GM18498 (cell line): ENCODE data around the gene ARHGAP23.
"Not testable (repeated sequence)": the region's sequence is repeated elsewhere in the genome, so short reads cannot be mapped to it uniquely, and the experiment has no call there.

ENCODE experiments used
- ATAC-seq: cut with Tn5 transposase; IDR thresholded peaks from one replicate; pipeline ENCODE4 v1.9.1; 2021; ENCODE audit warnings: mild to moderate bottlenecking, moderate library complexity; ENCODE audit not compliant: unreplicated experiment

Gene ARHGAP23

GRCh38 chr17:38484242-38485145 lies 56.2 kb downstream of the ARHGAP23 start:
- ATAC-seq, result not testable (repeated sequence)

GRCh38 chr17:38485146-38485468 lies 56.8 kb downstream of the ARHGAP23 start:
- ATAC-seq, result no peak

- peak; percentile 81 for ATAC-seq
Observed at GRCh38 chr17:38485681-38486298, 57.5 kb downstream of the ARHGAP23 start.

GRCh38 chr17:38489774-38490173 lies 61.5 kb downstream of the ARHGAP23 start:
- ATAC-seq, result not testable (repeated sequence)

GRCh38 chr17:38491346-38492066 lies 63.2 kb downstream of the ARHGAP23 start:
- ATAC-seq, result not testable (repeated sequence)

- not testable (repeated sequence) for ATAC-seq
Observed at GRCh38 chr17:38492067-38493040, 64.1 kb downstream of the ARHGAP23 start.

- ATAC-seq, result not testable (repeated sequence)
Observed at GRCh38 chr17:38494152-38494551, 65.9 kb downstream of the ARHGAP23 start.

- not testable (repeated sequence) for ATAC-seq
Observed at GRCh38 chr17:38497656-38498055, 69.4 kb downstream of the ARHGAP23 start.

GRCh38 chr17:38498353-38498752 lies 70.1 kb downstream of the ARHGAP23 start:
- no peak for ATAC-seq

- not testable (repeated sequence) for ATAC-seq
Observed at GRCh38 chr17:38499230-38499629, 71.0 kb downstream of the ARHGAP23 start.

- not testable (repeated sequence) for ATAC-seq
Observed at GRCh38 chr17:38501718-38502117, 73.5 kb downstream of the ARHGAP23 start.

- ATAC-seq, result not testable (repeated sequence)
Observed at GRCh38 chr17:38503286-38503913, 75.1 kb downstream of the ARHGAP23 start.

- ATAC-seq, result no peak
Observed at GRCh38 chr17:38504216-38504615, 76.0 kb downstream of the ARHGAP23 start.

- no peak for ATAC-seq
Observed at GRCh38 chr17:38507436-38507835, 79.2 kb downstream of the ARHGAP23 start.

- no peak for ATAC-seq
Observed at GRCh38 chr17:38507921-38508569, 79.8 kb downstream of the ARHGAP23 start.

- ATAC-seq, result no peak
Observed at GRCh38 chr17:38508570-38508950, 80.3 kb downstream of the ARHGAP23 start.

GRCh38 chr17:38508954-38509771 lies 80.9 kb downstream of the ARHGAP23 start:
- ATAC-seq, result no peak

GRCh38 chr17:38509772-38510420 lies 81.6 kb downstream of the ARHGAP23 start:
- no peak for ATAC-seq
